Loucy (cell line): Measurements from ENCODE around the gene FOXP1.

ENCODE experiments used
- H2AFZ ChIP-seq: fragments of 200-600 bp; sonication (generic); 2 replicates; pipeline ENCODE4 v1.6.0; 2016; ENCODE audit warnings: antibody characterized with exemption, mild to moderate bottlenecking, low read length, moderate library complexity
- H3F3A ChIP-seq: fragments of 200-600 bp; 2 replicates; pipeline ENCODE4 v1.6.0; 2016; ENCODE audit warnings: antibody characterized with exemption, low read depth, mild to moderate bottlenecking
- H3K27me3 ChIP-seq: fragments of 200-600 bp; sonication (generic); 2 replicates; pipeline ENCODE4 v1.6.1; 2014; ENCODE audit warnings: low read length, mild to moderate bottlenecking; ENCODE audit not compliant: insufficient read depth, poor library complexity, severe bottlenecking
- H3K36me3 ChIP-seq: fragments of 200-600 bp; sonication (generic); 2 replicates; pipeline ENCODE4 v1.6.1; 2016; ENCODE audit warnings: low read length; ENCODE audit not compliant: insufficient read depth
- H3K4me1 ChIP-seq: fragments of 200-600 bp; sonication (generic); 2 replicates; pipeline ENCODE4 v1.5.1; 2014; ENCODE audit warnings: low read length, mild to moderate bottlenecking; ENCODE audit not compliant: insufficient read depth, poor library complexity, severe bottlenecking
- H3K4me2 ChIP-seq: fragments of 200-600 bp; sonication (generic); 2 replicates; pipeline ENCODE4 v1.6.0; 2014; ENCODE audit warnings: antibody characterized with exemption, low read length, low read depth, mild to moderate bottlenecking; ENCODE audit not compliant: poor library complexity, severe bottlenecking
- H3K4me3 ChIP-seq: fragments of 200-600 bp; sonication (generic); 2 replicates; pipeline ENCODE4 v1.5.1; 2014; ENCODE audit warnings: low read length, mild to moderate bottlenecking, mixed read lengths; ENCODE audit not compliant: poor library complexity, severe bottlenecking
- H3K79me2 ChIP-seq: fragments of 200-600 bp; sonication (generic); 2 replicates; pipeline ENCODE4 v1.6.1; 2014; ENCODE audit warnings: low read length; ENCODE audit not compliant: insufficient read depth
- H3K9ac ChIP-seq: fragments of 200-600 bp; sonication (generic); 2 replicates; pipeline ENCODE4 v1.6.0; 2014; ENCODE audit warnings: mild to moderate bottlenecking, low read depth, low read length, moderate library complexity; ENCODE audit not compliant: poor library complexity, severe bottlenecking
- H3K9me2 ChIP-seq: fragments of 200-600 bp; sonication (generic); replicated peaks from 2 replicates; pipeline ENCODE4 v1.6.1; 2016; ENCODE audit warnings: low read depth, low read length, mixed read lengths
- H3K9me3 ChIP-seq: fragments of 200-600 bp; sonication (generic); 2 replicates; pipeline ENCODE4 v1.6.1; 2014; ENCODE audit warnings: mild to moderate bottlenecking, antibody characterized with exemption, low read length, low read depth; ENCODE audit not compliant: insufficient read depth
- H4K20me1 ChIP-seq: fragments of 200-600 bp; sonication (generic); 2 replicates; pipeline ENCODE4 v1.6.0; 2014; ENCODE audit warnings: antibody characterized with exemption, low read length, mild to moderate bottlenecking; ENCODE audit not compliant: insufficient read depth, poor library complexity, severe bottlenecking
- CTCF ChIP-seq: fragments of 200-600 bp; sonication (generic); conservative IDR thresholded peaks from 2 replicates; pipeline ENCODE4 v1.5.1; 2014; ENCODE audit warnings: mild to moderate bottlenecking, antibody characterized with exemption, low read length
- EZH2phosphoT487 ChIP-seq: fragments of 200-600 bp; IDR thresholded peaks from 2 replicates; pipeline ENCODE4 v1.6.1; 2018; ENCODE audit warnings: antibody characterized with exemption, mild to moderate bottlenecking, moderate library complexity, borderline replicate concordance

Gene FOXP1

GRCh38 chr3:71451812-71452211, 131.7 kb downstream of the FOXP1 start:
- TF ChIP-seq CTCF (no peak), EZH2phosphoT487 (no peak)
- Histone ChIP-seq H3K4me2 (peak overlapping the region; percentile 19), H3K9me3 (no peaks in the 10 kb centered on the region), H4K20me1 (no peaks in the 10 kb centered on the region), H3K79me2 (peaks cover 96% of the 10 kb centered on the region), H3K4me3 (peak overlapping the region; percentile 5), H2AFZ (no peak overlapping the region), H3K9me2 (no peaks in the 10 kb centered on the region), H3K27me3 (no peaks in the 10 kb centered on the region), H3F3A (no peaks in the 10 kb centered on the region), H3K36me3 (no peaks in the 10 kb centered on the region), H3K4me1 (peaks cover 96% of the 10 kb centered on the region), H3K9ac (peak overlapping the region; percentile 49)

GRCh38 chr3:71451060-71451459, 132.5 kb downstream of the FOXP1 start:
- peaks cover 95% of the 10 kb centered on the region for H3K79me2 ChIP-seq
- peak overlapping the region; percentile 5 for H3K4me3 ChIP-seq
- H3K9me3 ChIP-seq = no peaks in the 10 kb centered on the region
- H3F3A ChIP-seq = no peaks in the 10 kb centered on the region; the same call in 1 of the 2 replicates
- no peaks in the 10 kb centered on the region for H3K27me3 ChIP-seq
- H3K9me2 ChIP-seq = no peaks in the 10 kb centered on the region
- no peaks in the 10 kb centered on the region for H3K36me3 ChIP-seq
- peak overlapping the region; percentile 49 for H3K9ac ChIP-seq
- H3K4me2 ChIP-seq = peak overlapping the region; percentile 19
- peaks cover 96% of the 10 kb centered on the region for H3K4me1 ChIP-seq
- H2AFZ ChIP-seq = no peak overlapping the region
- H4K20me1 ChIP-seq = no peaks in the 10 kb centered on the region
- TF ChIP-seq EZH2phosphoT487 (no peak), CTCF (no peak)

- H3K9ac ChIP-seq = no peak overlapping the region
- no peak overlapping the region for H3K4me3 ChIP-seq
- H3K27me3 ChIP-seq = no peaks in the 10 kb centered on the region
- H3K79me2 ChIP-seq = peaks cover 90% of the 10 kb centered on the region
- no peaks in the 10 kb centered on the region for H3K9me3 ChIP-seq
- H3K36me3 ChIP-seq = no peaks in the 10 kb centered on the region
- peaks cover 96% of the 10 kb centered on the region for H3K4me1 ChIP-seq
- no peak overlapping the region for H2AFZ ChIP-seq
- no peaks in the 10 kb centered on the region for H4K20me1 ChIP-seq
- peaks cover 3% of the 10 kb centered on the region for H3F3A ChIP-seq
- TF ChIP-seq EZH2phosphoT487 = no peak
- TF ChIP-seq CTCF = no peak
- no peak overlapping the region for H3K4me2 ChIP-seq
- no peaks in the 10 kb centered on the region for H3K9me2 ChIP-seq
Measured at GRCh38 chr3:71450162-71450561, 133.4 kb downstream of the FOXP1 start.
